Stimulated activated CD8-positive, alpha-beta memory T cell treated with anti-CD3 and anti-CD28 coated beads, Interleukin-7, amount 100 ng/mL, for 48 hours (primary cell): ENCODE measurements around the gene INTS7.
"Not testable (repeated sequence)": the region's sequence is repeated elsewhere in the genome, so short reads cannot be mapped to it uniquely, and the experiment has no call there.

Experiments
- DNase-seq, 2 donors: peaks; one replicate each; pipeline ENCODE4 v3.0.0-alpha.2; 2020; ENCODE audit warnings: low read depth in 1 of 2; ENCODE audit errors: extremely low read depth in 1 of 2

INTS7 gene

DNA sequence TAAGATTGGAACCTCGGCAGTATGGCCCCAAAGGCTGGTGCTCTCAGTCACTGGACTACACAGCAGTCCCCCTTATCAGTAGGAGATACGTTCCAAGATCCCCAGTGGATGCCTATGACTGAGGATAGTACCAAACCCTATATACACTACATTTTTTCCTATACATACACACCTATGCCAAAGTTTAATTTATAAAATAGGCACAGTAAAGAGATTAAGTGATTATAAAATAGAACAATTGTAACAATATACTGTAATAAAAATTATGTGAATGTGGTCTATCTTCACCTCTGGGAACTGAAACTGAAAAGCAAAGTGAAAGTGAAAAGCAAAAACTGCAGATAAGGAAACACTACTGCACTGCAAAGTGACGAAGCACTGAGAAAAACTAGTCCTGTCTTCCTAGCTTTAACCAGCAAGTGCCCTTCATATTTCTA, 96.8 kb downstream of the INTS7 start:
- DNase-seq = no peak

DNA sequence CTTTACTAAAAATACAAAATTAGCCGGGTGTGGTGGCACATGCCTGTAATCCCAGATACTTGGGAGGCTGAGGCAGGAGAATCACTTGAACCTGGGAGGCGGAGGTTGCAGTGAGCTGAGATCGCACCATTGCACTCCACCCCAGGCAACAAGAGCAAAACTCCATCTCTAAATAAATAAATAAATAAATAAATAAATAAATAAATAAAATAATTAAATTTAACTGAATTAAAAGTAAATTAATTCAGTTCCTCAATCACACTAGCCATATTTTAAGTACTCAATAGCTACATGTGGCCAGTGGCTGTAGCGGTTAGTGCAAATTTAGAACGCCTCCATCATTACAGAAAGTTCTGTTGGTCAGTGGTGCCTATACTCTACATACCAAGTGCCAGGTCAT, 97.9 kb downstream of the INTS7 start:
- not testable (repeated sequence) for DNase-seq

DNA sequence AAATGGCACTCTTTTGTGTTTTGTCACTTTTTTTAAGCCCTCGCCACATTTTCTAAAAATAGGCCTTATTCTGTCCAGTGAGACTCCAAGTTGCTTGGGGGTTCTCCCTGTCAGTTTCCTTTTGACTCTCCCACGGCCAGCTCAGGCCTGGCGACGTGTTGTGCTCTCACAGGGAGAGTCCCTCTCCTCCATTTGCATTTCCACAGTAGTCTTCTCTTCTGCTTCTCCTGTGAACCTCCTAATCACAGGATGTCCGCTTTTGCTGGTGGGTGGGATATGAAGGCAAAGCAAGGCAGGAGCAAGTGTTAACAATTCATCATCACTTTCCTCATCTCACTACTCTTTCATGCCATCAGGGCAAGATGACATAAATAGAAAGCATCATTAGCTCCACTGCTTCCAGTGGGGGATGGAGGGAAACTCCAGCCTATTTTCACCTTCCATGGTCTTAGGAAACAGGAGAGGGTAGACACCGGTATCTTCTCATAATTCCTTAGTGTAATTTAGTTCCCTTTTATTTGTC, 99.8 kb downstream of the INTS7 start:
- peak; percentile 50 to 73 for DNase-seq

DNA sequence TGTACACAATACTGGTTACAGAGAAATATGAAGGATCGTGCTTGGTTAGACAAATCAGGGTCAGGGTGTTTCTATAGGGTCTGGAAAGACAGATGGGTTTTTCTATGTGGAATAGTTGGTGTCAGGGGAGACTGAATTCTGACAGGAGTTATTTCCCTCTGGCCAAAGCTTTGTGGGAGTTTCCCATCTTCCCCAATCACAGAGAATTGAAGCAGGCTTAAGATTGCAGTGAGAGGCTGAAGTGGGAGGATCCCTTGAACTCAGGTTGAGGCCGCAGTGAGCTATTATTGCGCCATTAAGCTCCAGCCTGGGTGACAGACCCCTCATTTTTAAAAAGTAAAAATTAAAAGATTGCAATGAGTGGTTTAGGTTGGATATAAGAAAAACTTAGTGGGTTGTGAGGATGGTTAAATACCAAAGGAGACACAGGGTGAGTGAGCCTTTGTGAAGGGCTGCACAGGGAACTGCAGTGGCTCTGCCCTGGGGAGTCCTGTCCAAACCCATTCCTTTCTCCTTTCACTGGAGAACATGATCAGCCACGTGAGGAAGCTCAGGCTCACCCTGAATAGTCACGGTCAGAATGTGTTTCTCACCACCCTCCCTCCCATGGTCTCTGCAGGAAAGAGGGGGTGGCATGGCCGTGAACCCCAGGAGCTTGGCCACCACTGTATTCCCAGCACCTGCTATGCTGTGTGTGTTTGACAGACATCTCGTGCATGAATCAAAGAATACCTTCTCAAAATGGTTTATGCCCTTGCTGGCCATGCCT, 101.2 kb downstream of the INTS7 start:
- DNase-seq = no peak

DNA sequence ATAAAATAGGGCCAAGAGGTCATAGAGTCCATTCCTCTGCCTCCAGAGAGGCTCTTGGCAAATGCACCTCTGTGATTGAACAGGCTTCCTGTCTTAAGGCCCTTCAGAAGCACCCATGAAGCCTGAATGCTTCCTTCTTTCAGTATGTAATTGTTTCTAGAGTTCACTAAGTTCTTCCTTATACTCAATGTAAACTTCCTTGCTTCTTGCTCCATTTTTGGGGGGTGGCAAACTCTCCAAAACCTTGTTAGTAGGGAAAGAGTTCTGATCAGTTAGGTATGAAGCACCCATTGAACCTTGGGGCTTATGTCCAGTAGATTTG, 102.5 kb downstream of the INTS7 start:
- no peak for DNase-seq

DNA sequence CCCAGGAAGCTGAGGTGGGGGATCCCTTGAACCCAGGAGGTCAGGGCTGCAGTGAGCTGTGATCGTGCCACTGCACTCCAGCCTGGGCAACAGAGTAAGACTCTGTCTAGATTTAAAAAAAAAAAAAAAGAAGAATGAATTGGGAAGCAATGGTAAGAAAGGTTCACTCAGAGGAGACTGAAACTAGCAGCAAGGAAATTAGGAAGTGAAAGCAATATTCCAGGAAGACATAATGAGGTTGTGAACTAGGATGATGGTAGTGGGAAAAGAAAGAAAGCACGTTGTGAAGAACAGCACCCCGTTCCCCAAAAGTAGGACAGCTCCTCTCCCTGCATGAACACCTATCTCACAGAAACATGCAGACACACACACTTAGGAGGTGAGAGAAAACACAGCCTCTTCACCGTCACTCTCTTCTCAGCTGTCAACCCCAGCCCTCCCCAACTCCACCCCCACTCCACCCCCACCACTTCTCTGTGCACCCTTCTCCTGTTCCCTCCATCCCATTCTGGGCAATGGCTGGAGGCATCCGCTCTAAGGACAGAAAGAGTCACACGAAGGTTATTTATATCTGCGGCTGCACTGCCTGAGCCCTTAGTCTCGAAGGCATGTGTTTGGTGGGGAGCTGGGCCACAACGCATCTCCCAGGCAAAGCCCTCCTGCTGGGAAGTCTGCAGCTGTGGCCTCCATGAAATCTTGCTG, 103.0 kb downstream of the INTS7 start:
- DNase-seq = no peak

DNA sequence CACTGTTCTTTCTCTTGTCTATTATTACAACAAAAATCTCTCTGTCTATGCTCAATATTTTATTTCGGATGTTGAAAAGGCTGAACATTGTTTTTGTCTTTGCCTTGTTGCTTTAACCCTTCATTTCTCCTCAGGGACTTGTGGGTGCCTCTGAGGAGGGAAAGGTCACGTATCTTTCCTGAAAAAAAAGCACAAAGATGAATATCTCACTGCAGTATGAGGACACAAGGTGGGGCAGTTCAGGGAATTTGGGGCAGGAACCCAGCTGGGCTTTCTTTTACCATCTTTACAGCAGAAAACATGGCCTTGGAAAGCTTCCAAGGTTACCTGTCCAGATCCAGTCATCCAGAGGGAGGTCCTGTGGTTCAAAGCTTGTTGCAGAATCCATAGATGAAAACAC, 105.7 kb downstream of the INTS7 start:
- DNase-seq = no peak

DNA sequence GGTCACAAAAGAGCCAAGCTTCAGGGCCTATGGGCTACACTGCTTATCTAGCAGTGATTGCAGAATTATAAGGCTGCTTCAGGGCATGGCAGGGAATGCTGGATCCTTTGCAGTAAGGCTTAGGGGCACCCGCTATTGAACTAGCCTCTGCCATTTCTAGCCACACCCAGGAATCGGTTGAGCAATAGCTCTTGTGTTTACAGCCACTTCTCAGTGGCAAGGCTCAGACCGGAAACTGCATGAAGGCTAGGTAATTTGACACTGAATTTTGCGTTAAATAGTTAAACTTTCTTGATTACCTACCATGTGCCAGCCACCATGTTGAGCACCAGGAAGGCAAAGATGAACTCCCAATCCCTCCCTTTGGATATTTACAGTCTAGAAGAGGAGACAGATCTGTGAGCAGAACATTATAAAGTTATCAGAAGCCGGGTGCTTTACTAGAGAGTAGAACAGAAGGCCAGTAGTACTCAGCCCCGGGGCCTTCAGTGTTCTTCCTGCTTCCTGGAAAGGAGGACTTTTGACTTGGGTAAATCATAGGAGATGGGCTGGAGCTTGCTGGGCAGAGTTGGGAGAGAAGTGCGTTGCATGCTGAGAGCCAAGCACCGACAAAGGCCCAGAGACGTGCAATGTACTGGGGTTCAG, 106.2 kb downstream of the INTS7 start:
- DNase-seq = no peak

DNA sequence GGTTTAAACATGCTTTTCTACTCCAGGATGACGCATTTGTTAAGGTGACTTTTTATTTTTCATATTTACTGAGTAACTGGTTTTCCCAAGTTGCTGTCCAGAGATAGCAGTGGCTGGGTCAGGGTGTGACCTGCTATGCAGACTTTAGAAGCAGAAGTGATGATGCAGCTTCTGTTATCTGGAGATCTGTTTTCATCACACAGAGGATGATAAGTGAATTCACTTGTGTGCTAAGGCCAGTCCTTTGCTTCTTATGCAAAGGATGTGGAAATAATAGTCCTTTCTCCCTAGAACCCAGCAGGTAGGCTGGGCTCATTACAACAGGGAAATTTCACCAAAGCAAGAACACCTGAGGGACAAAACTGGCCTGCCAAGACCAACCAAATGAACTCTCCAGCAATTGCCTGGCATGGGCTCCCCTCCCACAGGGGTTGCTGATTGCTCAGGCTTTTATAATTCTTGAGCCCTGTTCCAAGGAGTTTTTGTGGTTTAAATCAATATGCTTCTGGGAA, 107.0 kb downstream of the INTS7 start:
- no peak for DNase-seq

DNA sequence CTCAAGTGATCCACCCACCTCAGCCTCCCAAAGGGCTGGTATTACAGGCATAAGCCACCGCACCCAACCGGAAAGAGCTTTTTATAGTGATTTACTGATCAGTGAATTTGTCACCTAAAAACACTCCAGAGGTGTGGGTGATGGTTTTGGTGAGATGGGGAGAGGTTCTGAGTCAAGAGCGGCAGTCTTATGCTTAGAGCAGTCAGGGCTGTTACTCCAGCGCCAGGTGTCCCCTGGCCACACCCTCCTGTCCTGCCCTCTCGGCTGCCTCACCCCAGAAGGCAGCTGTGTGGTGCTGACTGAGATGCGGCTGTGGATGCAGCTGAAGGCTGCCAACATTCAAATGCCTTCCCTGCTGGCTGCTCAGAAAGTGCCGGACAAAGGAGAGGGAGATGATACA, 110.3 kb downstream of the INTS7 start:
- no peak for DNase-seq

DNA sequence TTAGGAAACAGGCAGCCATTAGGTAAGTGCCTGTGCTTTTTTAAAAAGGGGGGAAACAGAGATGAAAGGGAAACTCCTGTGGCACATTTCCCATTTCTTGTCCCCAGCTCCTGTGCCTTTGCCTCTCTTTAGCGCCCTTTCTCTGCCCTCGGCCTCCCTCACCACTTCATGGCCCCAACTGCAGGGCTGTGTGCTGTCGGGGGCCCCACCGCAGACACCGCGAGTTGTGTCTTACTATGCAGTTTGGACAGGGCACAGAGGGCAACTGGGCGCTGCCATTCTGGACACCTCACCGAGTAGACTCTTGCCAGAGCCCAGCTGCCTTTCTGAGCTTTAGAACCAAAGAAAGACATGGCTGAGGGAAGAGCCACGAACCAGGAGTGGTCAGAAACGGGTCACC, 111.1 kb downstream of the INTS7 start:
- DNase-seq = no peak

DNA sequence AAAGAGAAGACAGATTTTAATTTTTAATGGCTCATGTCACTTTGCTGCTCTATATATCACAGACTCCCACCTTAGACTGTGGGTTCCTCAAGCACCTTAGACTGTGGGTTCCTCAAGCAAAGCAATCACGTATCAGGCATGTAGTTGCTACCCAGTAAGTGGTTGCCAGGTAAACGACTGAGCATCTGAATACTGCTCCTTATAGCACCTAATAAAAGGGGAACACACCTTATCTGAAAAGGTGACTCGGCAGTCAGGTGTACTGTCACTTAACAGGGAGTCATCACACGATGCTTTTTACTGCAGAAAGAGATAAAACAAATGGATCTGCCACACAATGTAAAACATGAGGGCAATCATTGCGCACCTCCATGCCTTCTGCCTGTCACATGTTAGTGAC, 112.3 kb downstream of the INTS7 start:
- no peak for DNase-seq

DNA sequence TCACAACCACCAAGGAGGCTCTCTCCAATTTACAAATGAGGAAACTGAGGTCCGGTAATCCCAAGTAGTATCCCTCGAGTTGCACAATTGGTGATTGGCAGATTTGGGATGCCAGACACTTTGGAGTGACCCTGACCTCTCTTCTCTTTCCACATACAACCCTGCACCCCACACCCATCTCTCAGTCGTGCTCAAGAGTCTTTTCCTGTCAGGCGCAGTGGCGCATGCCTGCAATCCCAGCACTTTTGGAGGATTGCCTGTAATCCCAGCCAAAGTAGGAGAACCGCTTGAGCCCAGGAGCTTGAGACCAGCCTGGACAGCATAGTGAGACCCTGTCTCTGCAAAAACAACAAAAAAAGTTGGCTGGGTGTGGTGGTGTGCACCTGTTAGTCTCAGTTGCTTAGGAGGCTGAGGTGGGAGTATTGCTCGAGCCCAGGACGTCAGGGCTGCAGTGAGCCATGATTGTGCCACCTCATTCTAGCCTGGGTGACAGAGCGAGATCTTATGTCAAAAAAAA, 113.7 kb downstream of the INTS7 start:
- DNase-seq = no peak

DNA sequence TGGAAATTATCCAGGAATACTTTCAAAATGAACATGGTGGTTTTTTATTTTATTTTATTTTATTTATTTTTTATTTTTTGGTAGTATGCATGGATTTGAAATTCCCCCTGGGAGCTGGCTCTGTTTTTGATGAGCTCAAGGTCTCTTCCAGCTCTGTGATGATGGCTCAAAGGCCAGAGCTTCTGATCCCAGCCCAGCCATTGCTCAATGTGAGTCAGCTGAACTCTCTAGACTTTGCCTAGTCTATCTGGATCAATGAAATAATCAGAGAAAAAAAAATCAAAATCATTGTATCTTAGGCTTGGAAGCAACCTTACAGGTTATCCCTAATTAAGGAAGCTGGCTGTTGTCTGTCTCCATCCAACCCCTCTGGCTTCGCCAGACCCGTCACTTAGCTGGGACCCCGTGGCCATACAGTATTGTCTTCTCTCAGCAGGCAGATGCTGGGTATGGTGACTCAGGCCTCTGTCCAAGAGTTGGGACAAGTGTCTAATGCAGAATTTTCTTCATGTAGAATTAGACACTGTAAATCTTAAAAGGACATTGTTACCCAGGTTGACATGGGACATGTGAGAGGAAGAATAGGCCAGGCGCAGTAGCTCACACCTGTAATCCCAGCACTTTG, 114.6 kb downstream of the INTS7 start:
- DNase-seq = no peak

DNA sequence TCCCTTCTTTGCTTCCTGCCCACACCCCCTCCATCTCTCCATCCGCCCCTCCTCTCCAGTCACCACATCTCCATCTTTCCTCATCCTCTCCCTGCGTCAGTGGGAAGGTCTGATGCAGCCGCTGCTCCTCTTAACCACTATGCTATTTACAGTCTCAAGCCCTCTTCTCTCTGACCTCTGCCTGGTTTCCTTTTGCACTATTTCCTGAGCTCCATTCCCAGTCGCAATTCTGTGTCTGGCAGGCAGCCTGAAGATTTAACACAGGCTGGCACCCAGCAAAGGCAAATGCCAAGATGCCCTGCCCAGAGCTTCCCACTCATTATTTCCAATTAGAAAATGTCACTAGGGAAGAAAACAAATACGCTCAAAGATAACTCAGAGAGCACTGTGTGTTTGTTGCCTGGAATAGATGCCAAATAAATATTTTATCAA, 115.2 kb downstream of the INTS7 start:
- no peak for DNase-seq

DNA sequence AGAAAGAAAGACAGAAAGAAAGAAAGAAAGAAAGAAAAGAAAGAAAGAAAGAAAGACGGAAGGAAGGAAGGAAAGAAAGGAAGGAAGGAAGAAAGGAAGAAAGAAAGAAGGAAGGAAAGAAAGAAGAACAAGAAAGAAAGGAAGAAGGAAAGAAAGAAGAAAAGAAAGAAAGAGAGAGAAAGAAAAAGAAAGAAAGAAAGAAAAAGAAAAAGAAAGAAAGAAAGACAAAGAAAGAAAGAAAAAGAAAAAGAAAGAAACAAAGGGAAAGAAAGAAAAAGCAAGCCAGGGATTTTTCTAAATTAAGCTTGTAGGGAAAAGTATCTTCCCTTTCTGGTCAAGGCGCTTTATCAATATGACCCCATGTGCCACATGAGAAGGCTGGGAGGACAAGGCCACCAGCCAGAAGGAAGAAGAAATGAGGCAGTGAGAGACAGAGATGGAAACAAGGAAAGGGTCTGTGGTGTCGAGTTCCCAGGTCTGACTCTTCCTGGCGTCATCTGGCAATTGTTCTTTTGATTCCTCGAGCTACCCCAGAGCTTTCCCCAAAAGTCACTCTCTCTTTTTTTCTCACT, 116.4 kb downstream of the INTS7 start:
- no peak for DNase-seq

DNA sequence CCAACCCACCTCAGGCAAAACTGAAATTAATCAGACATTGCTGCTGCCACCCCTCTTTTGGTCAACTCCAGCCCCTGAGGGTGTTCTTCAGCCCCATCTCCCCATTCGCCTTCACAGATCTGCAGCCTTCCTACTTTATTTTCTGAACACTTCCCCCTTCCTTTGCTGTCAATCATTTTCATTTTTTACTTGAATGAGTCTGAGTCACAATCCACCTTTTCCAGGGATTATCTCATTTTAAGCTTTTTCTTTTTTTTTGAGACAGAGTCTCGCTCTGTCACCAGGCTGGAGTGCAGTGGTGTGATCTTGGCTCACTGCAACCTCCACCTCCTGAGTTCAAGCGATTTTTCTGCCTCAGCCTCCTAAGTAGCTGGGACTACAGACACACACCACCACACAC, 118.9 kb downstream of the INTS7 start:
- DNase-seq = not testable (repeated sequence)

DNA sequence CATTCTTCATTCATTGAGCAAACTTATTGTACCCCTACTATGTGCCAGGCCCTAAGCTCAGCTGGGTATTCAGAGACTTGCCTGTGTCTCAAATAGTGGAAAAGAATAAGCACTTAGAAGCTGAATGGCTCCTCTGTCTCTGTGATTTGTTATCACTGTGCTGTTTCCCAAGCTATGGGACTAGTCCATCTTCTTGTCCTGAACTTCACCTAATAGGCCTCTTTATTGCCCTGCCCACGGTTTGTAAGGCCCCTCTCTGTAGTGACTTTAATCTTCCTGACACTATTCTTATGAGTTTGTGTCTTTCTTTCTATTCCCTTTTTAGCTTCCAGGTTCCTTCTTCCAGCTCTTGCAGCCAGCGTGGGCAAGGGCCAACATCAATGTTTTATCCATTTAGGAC, 119.4 kb downstream of the INTS7 start:
- DNase-seq = no peak

DNA sequence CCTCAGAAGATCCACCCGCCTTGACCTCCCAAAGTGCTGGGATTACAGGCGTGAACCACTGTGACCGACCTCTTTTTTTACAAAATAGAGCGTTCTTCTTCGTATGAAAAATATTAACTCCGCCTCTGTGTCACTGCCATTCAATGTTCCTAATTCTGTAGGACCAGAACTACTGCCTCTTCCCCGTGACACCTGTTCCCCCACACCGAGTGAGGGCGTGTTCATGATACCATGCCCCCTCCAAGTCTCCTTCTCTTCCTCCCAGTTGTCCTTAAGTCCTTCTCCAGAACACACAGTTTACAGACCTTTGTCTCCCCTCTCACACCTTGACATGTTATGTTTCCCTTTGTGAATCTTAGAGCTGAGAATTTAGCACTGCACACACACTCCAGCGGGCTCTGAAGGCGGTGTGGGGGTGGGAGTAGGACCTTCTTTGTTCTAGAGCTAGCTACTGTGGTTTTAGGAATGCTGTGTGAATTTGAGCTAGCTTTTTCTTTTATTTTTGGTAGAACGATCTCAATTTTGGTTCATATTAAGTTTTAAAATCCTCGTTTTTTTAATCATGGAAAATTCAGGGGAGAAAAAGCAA, 122.4 kb downstream of the INTS7 start:
- DNase-seq = no peak

DNA sequence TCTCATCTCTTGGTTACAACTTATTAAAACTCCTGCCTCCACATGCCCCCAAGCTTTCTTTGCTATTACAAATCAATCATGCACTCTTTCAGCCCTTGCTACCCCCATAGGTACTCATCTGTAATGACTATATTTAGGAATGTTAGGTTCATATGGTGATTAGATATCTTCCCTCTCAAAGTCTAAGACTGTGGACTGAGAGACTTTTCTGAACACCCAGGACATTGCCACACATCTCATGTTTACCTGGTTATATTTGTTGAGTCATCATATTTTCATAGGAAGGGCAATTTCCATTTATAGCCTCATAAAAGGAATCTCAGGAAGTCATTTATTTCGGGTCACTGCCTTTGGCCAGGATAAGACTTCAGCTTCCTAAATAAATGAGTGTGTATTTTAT, 123.3 kb downstream of the INTS7 start:
- no peak for DNase-seq
